ENCODE results near the gene FILIP1.
A peak's percentile ranks its signal among the peaks of the same experiment; 100 is the strongest.

FILIP1 gene

DNA sequence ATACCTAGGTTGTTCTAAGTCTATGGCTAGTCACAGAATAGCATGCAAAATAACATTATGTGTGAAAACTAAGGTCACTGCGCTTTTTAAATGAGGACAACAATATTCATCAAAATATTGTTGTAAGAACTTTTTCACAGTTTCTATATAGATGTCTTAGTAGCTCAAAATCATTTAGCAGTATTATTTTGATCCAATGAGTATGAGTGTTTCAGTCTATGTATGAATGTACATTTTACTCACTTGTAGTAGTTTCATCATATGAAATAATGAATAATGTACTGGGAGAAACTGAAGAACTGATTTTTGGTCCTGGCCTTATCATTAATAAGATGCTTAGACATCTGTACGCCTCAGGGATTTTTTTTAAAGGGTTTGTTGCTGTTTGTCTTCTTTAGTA, 192.5 kb downstream of the FILIP1 start:
- no peak for DNase-seq (ENCODE audit: low read depth, low spot score)
- ChIA-PET POLR2A (no interaction called here), CTCF (interaction anchor here (0.7 to 15.0 kb wide), 6 partner anchors 12 to 228 kb away, joined by 3 to 152 read pairs (median 7); no protein-coding TSS in a partner anchor)
- H3K4me3 ChIP-seq (ENCODE audit: low read depth, low read length) = no peak overlapping the region
- TF ChIP-seq, protein P1, sequence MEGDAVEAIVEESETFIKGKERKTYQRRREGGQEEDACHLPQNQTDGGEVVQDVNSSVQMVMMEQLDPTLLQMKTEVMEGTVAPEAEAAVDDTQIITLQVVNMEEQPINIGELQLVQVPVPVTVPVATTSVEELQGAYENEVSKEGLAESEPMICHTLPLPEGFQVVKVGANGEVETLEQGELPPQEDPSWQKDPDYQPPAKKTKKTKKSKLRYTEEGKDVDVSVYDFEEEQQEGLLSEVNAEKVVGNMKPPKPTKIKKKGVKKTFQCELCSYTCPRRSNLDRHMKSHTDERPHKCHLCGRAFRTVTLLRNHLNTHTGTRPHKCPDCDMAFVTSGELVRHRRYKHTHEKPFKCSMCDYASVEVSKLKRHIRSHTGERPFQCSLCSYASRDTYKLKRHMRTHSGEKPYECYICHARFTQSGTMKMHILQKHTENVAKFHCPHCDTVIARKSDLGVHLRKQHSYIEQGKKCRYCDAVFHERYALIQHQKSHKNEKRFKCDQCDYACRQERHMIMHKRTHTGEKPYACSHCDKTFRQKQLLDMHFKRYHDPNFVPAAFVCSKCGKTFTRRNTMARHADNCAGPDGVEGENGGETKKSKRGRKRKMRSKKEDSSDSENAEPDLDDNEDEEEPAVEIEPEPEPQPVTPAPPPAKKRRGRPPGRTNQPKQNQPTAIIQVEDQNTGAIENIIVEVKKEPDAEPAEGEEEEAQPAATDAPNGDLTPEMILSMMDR (IDR thresholded peaks at IDR 0.05; ENCODE audit: insufficient read depth, low read length, missing control alignments) = no peak

DNA sequence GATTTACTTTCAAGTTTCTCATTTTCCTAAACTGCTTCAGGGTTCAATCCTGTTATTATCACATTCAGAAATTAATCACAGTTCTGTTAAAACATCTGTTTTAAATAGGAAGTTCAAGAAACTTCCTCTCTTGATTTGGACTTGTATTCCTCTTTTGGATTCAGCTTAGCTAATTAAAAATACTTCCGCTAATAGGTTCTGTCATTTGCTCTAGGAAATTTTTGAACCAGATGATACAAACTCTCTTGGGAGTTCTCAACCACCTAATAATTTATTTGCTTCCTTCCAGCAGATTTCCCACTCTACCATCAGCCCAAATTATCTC, 193.1 kb downstream of the FILIP1 start:
- POLR2A ChIA-PET = no interaction called here
- CTCF ChIA-PET = interaction anchor here (0.7 to 15.0 kb wide), 9 partner anchors 13 to 303 kb away, joined by 3 to 152 read pairs (median 8); no protein-coding TSS in a partner anchor
- no peak for DNase-seq (ENCODE audit: low read depth, low spot score)
- TF ChIP-seq, protein P1 (IDR thresholded peaks at IDR 0.05; ENCODE audit: insufficient read depth, low read length, missing control alignments) = no peak
- H3K4me3 ChIP-seq (ENCODE audit: low read depth, low read length) = no peak overlapping the region

- no peak overlapping the region for H3K4me3 ChIP-seq (ENCODE audit: low read depth, low read length)
- CTCF ChIA-PET = interaction anchor here (0.7 to 15.0 kb wide), 10 partner anchors 13 to 303 kb away, joined by 3 to 152 read pairs (median 10); no protein-coding TSS in a partner anchor
- POLR2A ChIA-PET = no interaction called here
- peak; percentile 19 for DNase-seq (ENCODE audit: low read depth, low spot score)
- TF ChIP-seq, protein P1 (IDR thresholded peaks at IDR 0.05; ENCODE audit: insufficient read depth, low read length, missing control alignments) = no peak
Observed at GRCh38 chr6:75299801-75300530, 193.6 kb downstream of the FILIP1 start.

DNA sequence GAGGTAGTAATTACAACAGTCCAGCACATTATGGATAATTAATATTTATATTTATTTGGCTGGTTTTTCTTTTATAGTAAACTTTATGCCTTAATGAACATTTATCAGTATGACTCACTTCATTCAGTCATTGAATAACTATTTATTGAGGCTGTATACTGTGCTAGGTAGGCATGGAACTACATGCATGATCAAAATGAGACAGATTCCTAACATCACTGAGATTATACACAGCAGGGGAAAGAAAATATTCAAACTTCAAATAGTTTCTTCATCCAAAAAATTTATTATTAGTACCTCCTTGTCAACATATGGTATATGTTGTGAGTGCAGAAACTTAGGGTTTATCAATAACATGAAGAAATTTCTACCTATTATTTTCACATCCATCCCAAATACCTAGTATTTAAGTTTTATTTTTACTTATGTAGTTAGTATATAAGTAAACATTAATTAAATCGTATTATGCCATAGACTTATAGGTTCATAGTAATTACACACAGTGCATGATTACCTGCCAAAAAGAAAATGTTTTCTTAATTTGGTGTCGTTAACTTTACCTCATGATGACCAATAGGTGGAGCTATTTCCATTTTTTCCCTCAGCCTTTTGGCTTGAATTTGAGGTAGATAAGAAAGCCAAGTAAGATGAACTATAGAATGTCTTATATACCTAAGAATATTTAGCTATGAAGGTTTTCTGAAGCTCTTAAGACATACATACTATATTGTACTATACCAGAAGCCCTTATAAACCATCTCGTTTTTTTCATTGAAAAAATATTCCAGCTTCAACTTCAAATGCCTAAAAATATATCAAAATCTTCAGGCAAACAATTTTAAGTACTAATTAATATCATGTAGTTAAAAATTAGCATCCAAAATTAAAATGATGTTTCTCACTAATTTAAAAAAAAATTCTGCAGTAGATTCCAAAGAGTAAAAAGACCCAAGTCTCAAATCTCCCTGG, 196.5 kb downstream of the FILIP1 start:
- H3K4me3 ChIP-seq (ENCODE audit: low read depth, low read length) = no peak overlapping the region
- ChIA-PET POLR2A (interaction anchor here (0.5 kb wide), 1 partner anchor 362 kb away, joined by 3 read pairs; no protein-coding TSS in a partner anchor), CTCF (interaction anchor here (0.7 to 15.0 kb wide), 40 partner anchors 8 to 448 kb away, joined by 3 to 152 read pairs (median 4); partner anchors contain the start of genes FILIP1 and TMEM30A)
- TF ChIP-seq, protein P1 (IDR thresholded peaks at IDR 0.05; ENCODE audit: insufficient read depth, low read length, missing control alignments) = peak; percentile 35
- peak; percentile 24 for DNase-seq (ENCODE audit: low read depth, low spot score)

GRCh38 chr6:75292555-75292954, 201.0 kb downstream of the FILIP1 start:
- TF ChIP-seq, protein P1 (IDR thresholded peaks at IDR 0.05; ENCODE audit: insufficient read depth, low read length, missing control alignments) = no peak

More at GRCh38 chr6:75292555-75292954, 201.0 kb downstream of the FILIP1 start:
- no peak for DNase-seq (ENCODE audit: low read depth, low spot score)
- ChIA-PET POLR2A (no interaction called here), CTCF (interaction anchor here (1.8 to 2.0 kb wide), 2 partner anchors 26 to 234 kb away, joined by 5 to 9 read pairs; no protein-coding TSS in a partner anchor)
- H3K4me3 ChIP-seq (ENCODE audit: low read depth, low read length) = no peak overlapping the region

All from AG04449 (cell line).